Neuronal stem cell (in vitro differentiated cells): ENCODE data around the gene AGO4.
A peak's percentile ranks its signal among the peaks of the same experiment; 100 is the strongest.
"Not testable (repeated sequence)": the region's sequence is repeated elsewhere in the genome, so short reads cannot be mapped to it uniquely, and the experiment has no call there.

Source experiments
- DNase-seq: peaks from one replicate; pipeline ENCODE4 v3.0.0-alpha.2; 2013; ENCODE audit warnings: low spot score
- H2AFZ ChIP-seq: one replicate; pipeline ENCODE4 v1.6.1; 2013; ENCODE audit warnings: mild to moderate bottlenecking, low read length, inconsistent platforms
- H2AK5ac ChIP-seq: 2 replicates; pipeline ENCODE4 v1.6.1; 2013; ENCODE audit warnings: low read depth, mild to moderate bottlenecking, inconsistent platforms, low read length, moderate library complexity, mixed read lengths
- H2BK120ac ChIP-seq: 2 replicates; pipeline ENCODE4 v1.6.1; 2013; ENCODE audit warnings: low read depth, mild to moderate bottlenecking, inconsistent platforms, low read length, moderate library complexity, mixed read lengths
- H2BK12ac ChIP-seq: one replicate; pipeline ENCODE4 v1.6.1; 2013; ENCODE audit warnings: low read length, inconsistent platforms
- H2BK15ac ChIP-seq: 2 replicates; pipeline ENCODE4 v1.6.1; 2013; ENCODE audit warnings: mild to moderate bottlenecking, low read length, inconsistent platforms, mixed read lengths
- H2BK5ac ChIP-seq: one replicate; pipeline ENCODE4 v1.6.1; 2013; ENCODE audit warnings: inconsistent platforms, mild to moderate bottlenecking, low read length, moderate library complexity
- H3K14ac ChIP-seq: one replicate; pipeline ENCODE4 v1.6.1; 2013; ENCODE audit warnings: low read length, inconsistent platforms
- H3K18ac ChIP-seq: 2 replicates; pipeline ENCODE4 v1.6.1; 2013; ENCODE audit warnings: low read length, inconsistent platforms
- H3K23ac ChIP-seq: 2 replicates; pipeline ENCODE4 v1.6.1; 2013; ENCODE audit warnings: low read depth, mild to moderate bottlenecking, mixed read lengths, low read length, inconsistent platforms; ENCODE audit not compliant: poor library complexity
- H3K27ac ChIP-seq: replicated peaks from 3 replicates; pipeline ENCODE4 v1.5.1; 2013; ENCODE audit warnings: low read length, inconsistent platforms
- H3K27me3 ChIP-seq, 3 experiments: 2 replicates each; pipeline ENCODE4 v1.6.1; 2013; ENCODE audit warnings: low read length in 3 of 3, mild to moderate bottlenecking in 2 of 3, inconsistent platforms in 1 of 3, low read depth in 1 of 3, mixed read lengths in 1 of 3, moderate library complexity in 1 of 3; ENCODE audit not compliant: control insufficient read depth in 3 of 3, insufficient read depth in 3 of 3
- H3K36me3 ChIP-seq, 2 donors: replicated peaks in 1 of 2; 2 replicates each; pipeline ENCODE4 v1.6.1; 2013; ENCODE audit warnings: low read length in 2 of 2; ENCODE audit not compliant: control insufficient read depth in 2 of 2, insufficient read depth in 2 of 2
- H3K4ac ChIP-seq: 2 replicates; pipeline ENCODE4 v1.6.1; 2013; ENCODE audit warnings: inconsistent platforms, mild to moderate bottlenecking, low read length, moderate library complexity
- H3K4me1 ChIP-seq, 2 donors: 1 replicate in 1 of 2; 2 replicates in 1 of 2; pipeline ENCODE4 v1.6.1; 2013; ENCODE audit warnings: low read length in 2 of 2, low read depth in 1 of 2; ENCODE audit not compliant: control insufficient read depth in 2 of 2, insufficient read depth in 1 of 2
- H3K4me2 ChIP-seq: one replicate; pipeline ENCODE4 v1.6.1; 2013; ENCODE audit warnings: mild to moderate bottlenecking, low read length, inconsistent platforms; ENCODE audit not compliant: insufficient read depth, poor library complexity, severe bottlenecking
- H3K4me3 ChIP-seq, 2 donors: 2 replicates each; pipeline ENCODE4 v1.5.1; 2013; ENCODE audit warnings: low read length in 2 of 2, mild to moderate bottlenecking in 2 of 2, inconsistent platforms in 1 of 2, moderate library complexity in 1 of 2
- H3K79me1 ChIP-seq: one replicate; pipeline ENCODE4 v1.6.1; 2013; ENCODE audit warnings: low read depth, mild to moderate bottlenecking, inconsistent platforms, low read length, moderate library complexity
- H3K9ac ChIP-seq: one replicate; pipeline ENCODE4 v1.6.1; 2013; ENCODE audit warnings: mild to moderate bottlenecking, low read depth, low read length, inconsistent platforms; ENCODE audit not compliant: poor library complexity
- H3K9me3 ChIP-seq, 2 donors: replicated peaks in 1 of 2; 2 replicates each; pipeline versions ENCODE3 to v1.6.1; 2013; ENCODE audit warnings: low read length in 2 of 2, mild to moderate bottlenecking in 2 of 2, inconsistent platforms in 1 of 2, low read depth in 1 of 2, mixed read lengths in 1 of 2, moderate library complexity in 1 of 2; ENCODE audit not compliant: control insufficient read depth in 2 of 2, insufficient read depth in 1 of 2
- H4K8ac ChIP-seq: one replicate; pipeline ENCODE4 v1.6.1; 2013; ENCODE audit warnings: low read depth, mild to moderate bottlenecking, inconsistent platforms, low read length, moderate library complexity
- H4K91ac ChIP-seq: one replicate; pipeline ENCODE4 v1.6.1; 2013; ENCODE audit warnings: low read length, low read depth, mild to moderate bottlenecking, inconsistent platforms; ENCODE audit not compliant: poor library complexity
- WGBS, 2 donors: extraction: QIAGEN DNeasy Blood & Tissue Kit; methylation state at CpG; one replicate each; pipeline ENCODE4 v1.1.7; 2013; ENCODE audit warnings: missing lambda C conversion rate in 2 of 2, mixed read lengths in 1 of 2; ENCODE audit not compliant: insufficient read length in 2 of 2, insufficient replicate concordance in 1 of 2; ENCODE audit errors: extremely low coverage in 2 of 2; 5-methylcytosine and 5-hydroxymethylcytosine counted together

The AGO4 gene

GRCh38 chr1:35887508-35887907 is 79.7 kb downstream of the AGO4 start:
- Histone ChIP-seq H3K4me1 (peaks cover 29 to 36% of the 10 kb centered on the region in 2 donors), H3K36me3 (peaks cover 9 to 44% of the 10 kb centered on the region in 2 donors), H2AFZ (no peak overlapping the region), H4K91ac (no peak overlapping the region), H3K9me3 (no peaks in the 10 kb centered on the region), H3K27ac (no peak overlapping the region), H3K4ac (no peak overlapping the region), H2AK5ac (no peak overlapping the region), H3K9ac (no peak overlapping the region), H2BK5ac (no peak overlapping the region), H3K27me3 (no peaks in the 10 kb centered on the region), H3K4me3 (no peak overlapping the region), H2BK15ac (no peak overlapping the region), H4K8ac (no peak overlapping the region), H3K79me1 (peaks cover 7% of the 10 kb centered on the region), H3K4me2 (no peak overlapping the region), H2BK12ac (no peak overlapping the region), H2BK120ac (no peak overlapping the region), H3K23ac (no peak overlapping the region), H3K18ac (no peak overlapping the region), H3K14ac (no peak overlapping the region)
- no CpG with 5 or more reads among the region's 2 CpGs for WGBS, 2 donors
- DNase-seq = no peak

DNA sequence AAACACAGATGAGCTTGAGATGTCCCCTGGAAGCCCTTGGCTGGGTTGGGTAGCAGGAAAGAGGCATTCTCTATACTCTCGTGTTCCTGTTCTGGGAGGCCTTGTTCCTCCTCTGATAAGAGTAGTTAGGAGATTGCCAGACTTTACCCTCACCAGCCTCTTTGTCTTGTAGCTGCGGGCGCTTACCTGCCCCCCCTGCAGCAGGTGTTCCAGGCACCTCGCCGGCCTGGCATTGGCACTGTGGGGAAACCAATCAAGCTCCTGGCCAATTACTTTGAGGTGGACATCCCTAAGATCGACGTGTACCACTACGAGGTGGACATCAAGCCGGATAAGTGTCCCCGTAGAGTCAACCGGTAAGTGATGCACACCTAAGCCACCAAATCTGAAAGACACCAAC is 80.4 kb downstream of the AGO4 start:
- Histone ChIP-seq H2AK5ac (no peak overlapping the region), H2BK15ac (no peak overlapping the region), H3K9ac (no peak overlapping the region), H3K79me1 (peaks cover 4% of the 10 kb centered on the region), H2BK5ac (no peak overlapping the region), H3K4me1 (peaks cover 28 to 33% of the 10 kb centered on the region in 2 donors), H2BK120ac (no peak overlapping the region), H3K18ac (no peak overlapping the region), H3K4me3 (no peak overlapping the region), H3K23ac (no peak overlapping the region), H3K4ac (no peak overlapping the region), H3K27me3 (no peaks in the 10 kb centered on the region), H3K36me3 (peaks cover 11 to 52% of the 10 kb centered on the region in 2 donors), H4K91ac (no peak overlapping the region), H4K8ac (no peak overlapping the region), H3K9me3 (no peaks in the 10 kb centered on the region), H2BK12ac (no peak overlapping the region), H2AFZ (no peak overlapping the region), H3K4me2 (no peak overlapping the region), H3K27ac (no peak overlapping the region), H3K14ac (no peak overlapping the region)
- DNase-seq = no peak
- WGBS, 2 donors = no CpG with 5 or more reads among the region's 11 CpGs

- not testable (repeated sequence) for H3K23ac ChIP-seq, DNase-seq, H2AK5ac ChIP-seq, H2BK5ac ChIP-seq, H3K9me3 ChIP-seq, H3K27me3 ChIP-seq, H3K4ac ChIP-seq, H3K79me1 ChIP-seq, H2BK15ac ChIP-seq, H3K27ac ChIP-seq, H2BK120ac ChIP-seq, H2BK12ac ChIP-seq, H3K14ac ChIP-seq, H2AFZ ChIP-seq, H3K4me2 ChIP-seq, H3K9ac ChIP-seq, H4K8ac ChIP-seq, H4K91ac ChIP-seq, H3K4me3 ChIP-seq, H3K18ac ChIP-seq
- no CpG with 5 or more reads among the region's 3 CpGs for WGBS, 2 donors
- peaks cover 17 to 59% of the 10 kb centered on the region in 2 donors for H3K36me3 ChIP-seq
- H3K4me1 ChIP-seq = peaks cover 28 to 33% of the 10 kb centered on the region in 2 donors
Observed at GRCh38 chr1:35888981-35889380, 81.2 kb downstream of the AGO4 start.

DNA sequence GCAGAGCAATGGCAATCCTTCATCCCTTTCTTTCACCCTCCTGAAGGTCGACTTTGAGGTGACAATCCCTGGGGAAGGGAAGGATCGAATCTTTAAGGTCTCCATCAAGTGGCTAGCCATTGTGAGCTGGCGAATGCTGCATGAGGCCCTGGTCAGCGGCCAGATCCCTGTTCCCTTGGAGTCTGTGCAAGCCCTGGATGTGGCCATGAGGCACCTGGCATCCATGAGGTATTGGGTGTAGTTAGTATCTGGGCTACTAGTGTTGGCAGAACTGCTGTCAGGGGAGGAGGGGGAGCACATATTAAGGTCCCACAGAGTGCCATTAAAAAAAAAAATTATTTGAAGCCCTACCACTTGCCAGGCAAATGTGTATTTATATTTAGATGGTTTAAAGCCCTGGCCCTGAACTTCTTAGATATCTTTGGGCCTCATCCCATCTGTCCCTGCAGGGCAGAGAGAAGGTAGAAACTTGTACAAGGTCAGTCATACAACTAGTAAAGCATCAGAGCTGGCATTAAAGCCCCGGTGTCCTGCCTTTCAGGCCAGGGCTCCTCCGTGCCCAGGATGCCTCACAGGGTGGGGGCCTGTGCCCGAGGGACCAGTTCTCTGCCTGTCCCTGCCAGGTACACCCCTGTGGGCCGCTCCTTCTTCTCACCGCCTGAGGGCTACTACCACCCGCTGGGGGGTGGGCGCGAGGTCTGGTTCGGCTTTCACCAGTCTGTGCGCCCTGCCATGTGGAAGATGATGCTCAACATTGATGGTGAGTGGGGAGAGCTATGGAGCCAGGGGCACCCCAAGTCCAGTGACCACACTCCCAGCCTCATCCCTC is 85.4 kb downstream of the AGO4 start:
- H3K23ac ChIP-seq = peak overlapping the region; percentile 75
- no peak overlapping the region for H2BK15ac ChIP-seq
- H2BK120ac ChIP-seq = no peak overlapping the region
- no peaks in the 10 kb centered on the region for H3K9me3 ChIP-seq
- H3K27me3 ChIP-seq = no peaks in the 10 kb centered on the region
- H4K91ac ChIP-seq = no peak overlapping the region
- no peak overlapping the region for H2AFZ ChIP-seq
- peaks cover 4% of the 10 kb centered on the region for H3K79me1 ChIP-seq
- H3K14ac ChIP-seq = no peak overlapping the region
- no peak for DNase-seq
- peaks cover 26 to 97% of the 10 kb centered on the region in 2 donors for H3K36me3 ChIP-seq
- H3K9ac ChIP-seq = no peak overlapping the region
- H2BK5ac ChIP-seq = no peak overlapping the region
- no peak overlapping the region for H3K4me2 ChIP-seq
- no peak overlapping the region for H3K18ac ChIP-seq
- no CpG with 5 or more reads among the region's 14 CpGs for WGBS, 2 donors
- H2AK5ac ChIP-seq = no peak overlapping the region
- H3K4me1 ChIP-seq = peaks cover 0 to 1% of the 10 kb centered on the region in 2 donors
- H3K4me3 ChIP-seq = no peak overlapping the region
- no peak overlapping the region for H2BK12ac ChIP-seq
- no peak overlapping the region for H3K27ac ChIP-seq
- H4K8ac ChIP-seq = no peak overlapping the region
- H3K4ac ChIP-seq = no peak overlapping the region
